HepG2 (cell line): Measurements from ENCODE around the gene SIRT7. TPM values are rescaled to one million over a fixed set of nuclear protein-coding genes. Genes with fewer than 3 reads are reported as not detected.
A peak's percentile ranks its signal among the peaks of the same experiment; 100 is the strongest.

ENCODE experiments used
- AGO1 ChIP-seq: fragments of 200-400 bp; formaldehyde crosslinking; IDR thresholded peaks from 2 replicates; pipeline ENCODE4 v1.6.1; 2017; ENCODE audit warnings: mild to moderate bottlenecking, low read depth, low read length, moderate library complexity; ENCODE audit not compliant: poor library complexity, severe bottlenecking
- CHCHD3 ChIP-seq: sonication (generic); formaldehyde crosslinking; IDR thresholded peaks from 2 replicates; pipeline ENCODE4 v1.8.0; 2022; ENCODE audit warnings: mild to moderate bottlenecking, missing genetic modification reagents, moderate library complexity
- KDM5B ChIP-seq: sonication (generic); formaldehyde crosslinking; IDR thresholded peaks from 2 replicates; pipeline ENCODE4 v1.4.0; 2020; ENCODE audit warnings: missing genetic modification reagents, mild to moderate bottlenecking, borderline replicate concordance
- MED13 ChIP-seq: sonication (generic); formaldehyde crosslinking; IDR thresholded peaks from 2 replicates; pipeline ENCODE4 v1.5.0; 2020; ENCODE audit warnings: missing genetic modification reagents
- MIXL1 ChIP-seq: IDR thresholded peaks from 2 replicates; pipeline ENCODE4 v1.6.1; 2016
- PCBP2 ChIP-seq: fragments of 200-400 bp; formaldehyde crosslinking; optimal IDR thresholded peaks from 2 replicates; pipeline ENCODE3; 2018; ENCODE audit warnings: low read length, low read depth; ENCODE audit not compliant: poor library complexity, severe bottlenecking
- POLR2AphosphoS2 ChIP-seq: IDR thresholded peaks from 2 replicates; pipeline ENCODE4 v1.6.1; 2011; ENCODE audit warnings: low read depth, low read length, improper control_type of control experiment
- POLR2G ChIP-seq: fragments of 200-400 bp; formaldehyde crosslinking; IDR thresholded peaks from 2 replicates; pipeline ENCODE4 v1.6.1; 2018; ENCODE audit warnings: mild to moderate bottlenecking, low read depth, low read length, moderate library complexity
- SMAD3 ChIP-seq: sonication (generic); formaldehyde crosslinking; IDR thresholded peaks from 2 replicates; pipeline ENCODE4 v1.4.0; 2020; ENCODE audit warnings: missing genetic modification reagents
- ZC3H13 ChIP-seq: sonication (generic); formaldehyde crosslinking; IDR thresholded peaks from 2 replicates; pipeline ENCODE4 v1.8.1; 2023; ENCODE audit warnings: mild to moderate bottlenecking, missing genetic modification reagents, moderate library complexity
- ZMAT3 ChIP-seq: sonication (generic); formaldehyde crosslinking; conservative IDR thresholded peaks from 2 replicates; pipeline ENCODE4 v1.7.0; 2021; ENCODE audit warnings: missing genetic modification reagents
- ZMYM3 ChIP-seq: sonication (generic); formaldehyde crosslinking; IDR thresholded peaks from 2 replicates; pipeline ENCODE4 v1.5.1; 2020; ENCODE audit warnings: mild to moderate bottlenecking, missing genetic modification reagents
- ZNF230 ChIP-seq: sonication (generic); formaldehyde crosslinking; IDR thresholded peaks from 2 replicates; pipeline ENCODE4 v1.4.0; 2020; ENCODE audit warnings: mild to moderate bottlenecking, missing genetic modification reagents
- ZNF33B ChIP-seq: sonication (generic); formaldehyde crosslinking; IDR thresholded peaks from 2 replicates; pipeline ENCODE4 v1.5.1; 2020; ENCODE audit warnings: mild to moderate bottlenecking, missing genetic modification reagents
- ZNF788 ChIP-seq: sonication (generic); formaldehyde crosslinking; IDR thresholded peaks from 2 replicates; pipeline ENCODE4 v1.5.0; 2020; ENCODE audit warnings: mild to moderate bottlenecking, missing genetic modification reagents, borderline replicate concordance
- ZNF841 ChIP-seq: sonication (generic); formaldehyde crosslinking; IDR thresholded peaks from 2 replicates; pipeline ENCODE4 v1.8.1; 2023; ENCODE audit warnings: missing genetic modification reagents, borderline replicate concordance
- ZZZ3 ChIP-seq: sonication (generic); formaldehyde crosslinking; IDR thresholded peaks from 2 replicates; pipeline ENCODE4 v1.4.0; 2020; ENCODE audit warnings: missing genetic modification reagents, mild to moderate bottlenecking, borderline replicate concordance
- polyA plus RNA-seq, 8 experiments: library from polyadenylated mRNA; depleted of rRNA in 3 of 8; stranded (reverse) in 7 of 8; unstranded in 1 of 8; fragments of >200 nt; fragmentation: Illumina TruSeq in 4 of 8; extraction: Trizol in 4 of 8; gene quantifications; 2 replicates each; pipeline versions ENCODE4 v1.2.1 to v1.2.3, GENCODE V29; 2011 to 2016; ENCODE audit warnings: low read depth in 4 of 8, missing spikeins in 1 of 8, mixed read lengths in 1 of 8; ENCODE audit not compliant: insufficient read depth in 1 of 8
- total RNA-seq, 5 experiments: library from RNA; depleted of rRNA; stranded (reverse); fragments of >200 nt; fragmentation: Illumina TruSeq; extraction: Trizol; gene quantifications; 2 replicates each; pipeline ENCODE4 v1.2.3, GENCODE V29; 2016; ENCODE audit warnings: low read depth in 1 of 5
- TF ChIP-seq, protein P1 (sequence below): sonication (generic); formaldehyde crosslinking; IDR thresholded peaks from 2 replicates; pipeline ENCODE4 v1.4.0; 2020; ENCODE audit warnings: mild to moderate bottlenecking, missing genetic modification reagents
- TF ChIP-seq, protein P2 (sequence below): sonication (generic); formaldehyde crosslinking; IDR thresholded peaks from 2 replicates; pipeline ENCODE4 v1.4.0; 2020; ENCODE audit warnings: missing genetic modification reagents
- TF ChIP-seq, protein P3 (sequence below): sonication (generic); formaldehyde crosslinking; IDR thresholded peaks from 2 replicates; pipeline ENCODE4 v1.4.0; 2020; ENCODE audit warnings: missing genetic modification reagents
- TF ChIP-seq, protein P4 (sequence below): sonication (generic); formaldehyde crosslinking; IDR thresholded peaks from 2 replicates; pipeline ENCODE4 v1.5.1; 2020; ENCODE audit warnings: mild to moderate bottlenecking, missing genetic modification reagents, moderate library complexity

The SIRT7 gene
- total and polyA plus RNA-seq, 2 of the 13 experiments (the other 11 are each of a cell fraction or from before 2014, with no cell fraction given): 8.3 to 24.8 TPM

DNA sequence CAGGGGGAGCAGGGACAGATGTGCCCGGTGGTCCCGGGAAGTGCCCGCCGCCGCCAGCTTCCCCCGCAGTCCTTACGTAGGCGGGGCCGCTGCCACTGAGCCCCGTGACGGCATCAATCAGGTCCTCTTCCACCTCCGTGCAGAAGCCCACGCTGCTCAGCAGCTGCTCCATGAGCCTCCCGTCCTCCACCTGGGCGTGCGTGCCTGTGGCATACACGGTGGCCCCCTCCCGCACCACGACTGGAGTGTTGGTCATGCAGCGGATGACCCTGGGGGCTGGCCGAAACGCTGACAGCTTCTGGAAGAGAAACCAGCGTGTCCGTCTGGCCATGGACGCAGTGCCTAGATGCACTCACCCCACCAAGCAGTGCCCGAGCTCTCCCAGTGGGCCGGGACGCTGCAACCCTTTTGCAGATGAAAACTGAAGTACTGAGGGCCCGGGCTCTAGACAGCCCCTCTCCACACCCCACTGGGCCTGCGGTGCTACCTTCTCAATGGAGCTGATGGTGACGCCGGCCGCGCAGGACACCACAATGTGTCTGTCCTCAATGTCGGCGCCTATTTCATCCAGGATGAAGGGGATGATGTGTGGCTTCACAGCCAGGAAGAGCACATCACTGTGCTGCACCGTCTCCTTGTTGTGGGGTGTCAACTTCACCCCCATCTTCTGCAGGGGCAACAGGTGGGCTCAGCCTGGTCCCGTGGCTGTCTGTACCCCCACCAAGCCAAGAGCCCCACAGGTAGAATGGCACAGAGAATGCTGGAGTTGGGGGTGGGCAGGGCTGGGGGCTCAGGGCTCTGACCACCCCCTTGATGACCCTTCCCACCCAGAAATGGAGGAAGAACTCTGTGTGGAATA, 17.1 kb upstream of the SIRT7 start (continued):
- TF ChIP-seq POLR2AphosphoS2 (no peak), MIXL1 (CRISPR knock-in tag) (no peak), ZC3H13 (0 out of 2 replicates have a peak, but pooled peaks have one; percentile 34), ZNF230 (CRISPR knock-in tag) (no peak), KDM5B (CRISPR knock-in tag) (no peak), PCBP2 (no peak), ZZZ3 (CRISPR knock-in tag) (no peak), ZMYM3 (no peak), CHCHD3 (CRISPR knock-in tag) (no peak), SMAD3 (CRISPR knock-in tag) (no peak), MED13 (CRISPR knock-in tag) (no peak), ZMAT3 (CRISPR knock-in tag) (no peak), ZNF33B (CRISPR knock-in tag) (no peak), ZNF841 (CRISPR knock-in tag) (no peak), POLR2G (peak; percentile 25; the same call in 1 of the 2 replicates), AGO1 (peak; percentile 24), ZNF788 (no peak)
- TF ChIP-seq, protein P1, sequence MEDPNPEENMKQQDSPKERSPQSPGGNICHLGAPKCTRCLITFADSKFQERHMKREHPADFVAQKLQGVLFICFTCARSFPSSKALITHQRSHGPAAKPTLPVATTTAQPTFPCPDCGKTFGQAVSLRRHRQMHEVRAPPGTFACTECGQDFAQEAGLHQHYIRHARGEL (CRISPR knock-in tag): no peak
- TF ChIP-seq, protein P2, sequence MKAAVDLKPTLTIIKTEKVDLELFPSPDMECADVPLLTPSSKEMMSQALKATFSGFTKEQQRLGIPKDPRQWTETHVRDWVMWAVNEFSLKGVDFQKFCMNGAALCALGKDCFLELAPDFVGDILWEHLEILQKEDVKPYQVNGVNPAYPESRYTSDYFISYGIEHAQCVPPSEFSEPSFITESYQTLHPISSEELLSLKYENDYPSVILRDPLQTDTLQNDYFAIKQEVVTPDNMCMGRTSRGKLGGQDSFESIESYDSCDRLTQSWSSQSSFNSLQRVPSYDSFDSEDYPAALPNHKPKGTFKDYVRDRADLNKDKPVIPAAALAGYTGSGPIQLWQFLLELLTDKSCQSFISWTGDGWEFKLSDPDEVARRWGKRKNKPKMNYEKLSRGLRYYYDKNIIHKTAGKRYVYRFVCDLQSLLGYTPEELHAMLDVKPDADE: no peak
- TF ChIP-seq, protein P3, sequence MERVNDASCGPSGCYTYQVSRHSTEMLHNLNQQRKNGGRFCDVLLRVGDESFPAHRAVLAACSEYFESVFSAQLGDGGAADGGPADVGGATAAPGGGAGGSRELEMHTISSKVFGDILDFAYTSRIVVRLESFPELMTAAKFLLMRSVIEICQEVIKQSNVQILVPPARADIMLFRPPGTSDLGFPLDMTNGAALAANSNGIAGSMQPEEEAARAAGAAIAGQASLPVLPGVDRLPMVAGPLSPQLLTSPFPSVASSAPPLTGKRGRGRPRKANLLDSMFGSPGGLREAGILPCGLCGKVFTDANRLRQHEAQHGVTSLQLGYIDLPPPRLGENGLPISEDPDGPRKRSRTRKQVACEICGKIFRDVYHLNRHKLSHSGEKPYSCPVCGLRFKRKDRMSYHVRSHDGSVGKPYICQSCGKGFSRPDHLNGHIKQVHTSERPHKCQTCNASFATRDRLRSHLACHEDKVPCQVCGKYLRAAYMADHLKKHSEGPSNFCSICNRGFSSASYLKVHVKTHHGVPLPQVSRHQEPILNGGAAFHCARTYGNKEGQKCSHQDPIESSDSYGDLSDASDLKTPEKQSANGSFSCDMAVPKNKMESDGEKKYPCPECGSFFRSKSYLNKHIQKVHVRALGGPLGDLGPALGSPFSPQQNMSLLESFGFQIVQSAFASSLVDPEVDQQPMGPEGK: no peak
- TF ChIP-seq, protein P4, sequence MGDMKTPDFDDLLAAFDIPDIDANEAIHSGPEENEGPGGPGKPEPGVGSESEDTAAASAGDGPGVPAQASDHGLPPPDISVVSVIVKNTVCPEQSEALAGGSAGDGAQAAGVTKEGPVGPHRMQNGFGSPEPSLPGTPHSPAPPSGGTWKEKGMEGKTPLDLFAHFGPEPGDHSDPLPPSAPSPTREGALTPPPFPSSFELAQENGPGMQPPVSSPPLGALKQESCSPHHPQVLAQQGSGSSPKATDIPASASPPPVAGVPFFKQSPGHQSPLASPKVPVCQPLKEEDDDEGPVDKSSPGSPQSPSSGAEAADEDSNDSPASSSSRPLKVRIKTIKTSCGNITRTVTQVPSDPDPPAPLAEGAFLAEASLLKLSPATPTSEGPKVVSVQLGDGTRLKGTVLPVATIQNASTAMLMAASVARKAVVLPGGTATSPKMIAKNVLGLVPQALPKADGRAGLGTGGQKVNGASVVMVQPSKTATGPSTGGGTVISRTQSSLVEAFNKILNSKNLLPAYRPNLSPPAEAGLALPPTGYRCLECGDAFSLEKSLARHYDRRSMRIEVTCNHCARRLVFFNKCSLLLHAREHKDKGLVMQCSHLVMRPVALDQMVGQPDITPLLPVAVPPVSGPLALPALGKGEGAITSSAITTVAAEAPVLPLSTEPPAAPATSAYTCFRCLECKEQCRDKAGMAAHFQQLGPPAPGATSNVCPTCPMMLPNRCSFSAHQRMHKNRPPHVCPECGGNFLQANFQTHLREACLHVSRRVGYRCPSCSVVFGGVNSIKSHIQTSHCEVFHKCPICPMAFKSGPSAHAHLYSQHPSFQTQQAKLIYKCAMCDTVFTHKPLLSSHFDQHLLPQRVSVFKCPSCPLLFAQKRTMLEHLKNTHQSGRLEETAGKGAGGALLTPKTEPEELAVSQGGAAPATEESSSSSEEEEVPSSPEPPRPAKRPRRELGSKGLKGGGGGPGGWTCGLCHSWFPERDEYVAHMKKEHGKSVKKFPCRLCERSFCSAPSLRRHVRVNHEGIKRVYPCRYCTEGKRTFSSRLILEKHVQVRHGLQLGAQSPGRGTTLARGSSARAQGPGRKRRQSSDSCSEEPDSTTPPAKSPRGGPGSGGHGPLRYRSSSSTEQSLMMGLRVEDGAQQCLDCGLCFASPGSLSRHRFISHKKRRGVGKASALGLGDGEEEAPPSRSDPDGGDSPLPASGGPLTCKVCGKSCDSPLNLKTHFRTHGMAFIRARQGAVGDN (CRISPR knock-in tag): no peak
